ENCODE results near the gene OSTF1.

GRCh38 chr9:75053869-75054268 lies 34.4 kb upstream of the OSTF1 start:
- no peak for TF ChIP-seq POLR2A (IDR thresholded peaks at IDR 0.05)
- TF ChIP-seq CTCF (IDR thresholded peaks at IDR 0.05): no peak

Data from Peyer's patch (tissue), 4 donors.